BLaER1 (cell line): ENCODE measurements around the gene IGF1R.
A peak's percentile ranks its signal among the peaks of the same experiment; 100 is the strongest.

ENCODE experiments used
- H3K27ac ChIP-seq: shearing (Covaris generic); formaldehyde crosslinking; 2 replicates; pipeline ENCODE4 v1.8.1; 2022
- H3K27me3 ChIP-seq: shearing (Covaris generic); formaldehyde crosslinking; 2 replicates; pipeline ENCODE4 v1.8.1; 2022
- H3K36me3 ChIP-seq: shearing (Covaris generic); formaldehyde crosslinking; 2 replicates; pipeline ENCODE4 v1.8.1; 2022
- H3K4me1 ChIP-seq: shearing (Covaris generic); formaldehyde crosslinking; 2 replicates; pipeline ENCODE4 v1.8.1; 2022
- H3K4me2 ChIP-seq: shearing (Covaris generic); formaldehyde crosslinking; 2 replicates; pipeline ENCODE4 v1.8.1; 2022
- H3K4me3 ChIP-seq: shearing (Covaris generic); formaldehyde crosslinking; 2 replicates; pipeline ENCODE4 v1.8.1; 2022
- H3K9ac ChIP-seq: shearing (Covaris generic); formaldehyde crosslinking; 2 replicates; pipeline ENCODE4 v1.8.1; 2022
- H3K9me3 ChIP-seq: shearing (Covaris generic); formaldehyde crosslinking; 2 replicates; pipeline ENCODE4 v1.8.1; 2022
- H4K20me1 ChIP-seq: shearing (Covaris generic); formaldehyde crosslinking; 2 replicates; pipeline ENCODE4 v1.8.1; 2022
- Cebpa-rat ChIP-seq: shearing (Covaris generic); IDR thresholded peaks from 2 replicates; pipeline ENCODE4 v1.8.1; 2022

The IGF1R gene

DNA sequence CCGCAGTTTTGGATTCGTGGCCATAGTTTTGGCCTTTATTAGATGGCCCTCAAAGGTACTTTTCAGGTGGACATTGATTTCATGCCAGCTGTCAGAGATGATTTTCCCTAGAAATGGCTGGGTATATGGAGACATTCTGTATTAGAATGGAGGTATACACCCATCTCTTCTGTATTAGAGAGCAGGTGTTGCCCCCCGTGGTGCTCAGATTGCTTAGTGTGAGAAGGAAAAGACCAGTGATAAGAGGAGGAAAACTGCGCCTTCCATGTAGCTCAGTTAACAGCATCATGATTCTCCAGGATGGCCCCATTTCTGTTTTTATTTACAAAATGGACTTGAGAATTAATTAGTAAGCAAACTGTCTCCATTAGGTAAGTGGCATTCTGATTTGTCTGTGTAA is 145.9 kb downstream of the IGF1R start:
- no peak for TF ChIP-seq Cebpa-rat
- peaks cover 71% of the 10 kb centered on the region for H3K4me1 ChIP-seq
- peaks cover 100% of the 10 kb centered on the region for H4K20me1 ChIP-seq

DNA sequence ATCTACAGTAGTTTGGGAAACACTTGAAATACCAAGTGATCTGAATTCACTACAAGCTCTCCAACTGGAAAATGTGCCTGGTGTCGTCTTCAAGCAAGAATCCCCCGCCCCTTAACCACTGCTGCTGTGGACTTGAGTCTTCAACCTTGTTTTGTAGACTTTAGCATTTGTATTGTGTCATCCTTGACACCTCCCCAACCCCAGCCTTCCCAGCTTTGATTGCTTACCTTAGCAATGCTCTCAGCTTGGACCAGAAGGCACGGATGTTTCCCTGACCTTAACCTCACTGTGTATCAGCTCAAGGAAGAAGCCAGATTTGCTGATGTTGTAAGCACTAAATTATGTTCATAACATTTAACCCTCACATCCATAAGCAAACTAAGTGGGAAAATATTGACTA is 146.4 kb downstream of the IGF1R start:
- Histone ChIP-seq H3K27ac (no peak overlapping the region), H4K20me1 (peaks cover 100% of the 10 kb centered on the region), H3K9me3 (no peaks in the 10 kb centered on the region), H3K9ac (no peak overlapping the region), H3K4me1 (peaks cover 75% of the 10 kb centered on the region), H3K27me3 (no peaks in the 10 kb centered on the region), H3K4me2 (no peak overlapping the region), H3K4me3 (no peak overlapping the region), H3K36me3 (0 out of 2 replicates have a peak, but pooled peaks cover 5% of the 10 kb centered on the region)
- TF ChIP-seq Cebpa-rat, result no peak

More for the DNA sequence above, 145.9 kb downstream of the IGF1R start:
- Histone ChIP-seq H3K4me3 (no peak overlapping the region), H3K27ac (no peak overlapping the region), H3K4me2 (no peak overlapping the region), H3K9ac (no peak overlapping the region), H3K36me3 (0 out of 2 replicates have a peak, but pooled peaks cover 5% of the 10 kb centered on the region), H3K27me3 (no peaks in the 10 kb centered on the region), H3K9me3 (no peaks in the 10 kb centered on the region)

DNA sequence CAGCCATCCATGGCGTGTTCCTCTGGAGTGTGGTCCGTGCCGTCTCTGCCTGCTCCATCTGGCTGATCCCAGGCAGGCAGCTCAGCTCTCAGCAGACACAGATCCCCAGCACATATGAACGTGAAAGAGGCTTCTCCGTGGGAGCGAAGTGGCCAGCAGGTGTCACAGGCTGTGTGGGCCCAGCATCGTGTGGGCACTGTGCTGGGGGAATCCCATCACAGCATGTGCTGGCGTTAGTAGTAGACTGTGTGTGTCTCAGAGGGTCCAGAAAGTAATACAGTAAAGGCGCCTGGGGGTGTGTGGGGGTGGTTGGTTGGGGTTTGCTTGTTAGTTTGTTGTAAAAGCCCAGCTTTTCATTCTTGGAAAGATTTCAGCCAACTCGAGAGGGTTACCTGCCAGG is 147.6 kb downstream of the IGF1R start:
- Histone ChIP-seq H3K27me3 (no peaks in the 10 kb centered on the region), H3K4me2 (no peak overlapping the region), H3K36me3 (0 out of 2 replicates have a peak, but pooled peaks cover 5% of the 10 kb centered on the region), H3K4me1 (peaks cover 75% of the 10 kb centered on the region), H3K27ac (no peak overlapping the region), H3K9me3 (no peaks in the 10 kb centered on the region), H4K20me1 (peaks cover 100% of the 10 kb centered on the region), H3K4me3 (no peak overlapping the region), H3K9ac (no peak overlapping the region)
- no peak for TF ChIP-seq Cebpa-rat

DNA sequence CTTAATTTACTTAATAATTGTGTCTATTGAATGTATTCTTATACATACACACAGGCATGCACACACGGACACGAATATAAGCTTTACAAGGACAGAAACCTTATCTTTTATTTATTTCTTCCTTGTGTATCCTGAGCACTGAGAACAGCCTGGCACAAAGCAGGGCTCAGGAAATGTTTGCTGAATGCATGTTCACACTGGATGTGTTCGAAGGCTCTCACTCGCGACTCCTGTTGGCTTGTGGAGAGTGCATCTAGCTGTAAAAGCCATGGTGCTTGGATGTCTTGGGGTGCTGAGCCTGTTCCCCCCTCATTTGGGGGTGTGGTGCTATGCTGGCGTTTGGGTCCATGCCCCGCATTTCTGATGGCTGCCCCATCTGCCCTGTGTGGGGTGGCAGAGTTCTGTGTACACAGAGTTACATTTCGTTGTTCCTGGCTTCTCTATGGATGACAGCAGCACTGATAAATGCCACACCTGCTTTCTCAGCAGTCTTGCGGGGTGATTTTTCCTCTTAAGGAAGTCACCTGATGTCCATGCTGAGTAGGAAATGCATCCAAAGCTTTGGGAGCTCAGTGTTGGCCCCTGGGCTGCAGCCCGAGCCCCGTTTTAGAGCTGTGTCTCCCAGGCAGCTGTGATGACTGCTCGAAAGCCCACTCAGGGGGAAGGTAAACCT is 148.5 kb downstream of the IGF1R start:
- no peak for TF ChIP-seq Cebpa-rat
- H3K4me1 ChIP-seq, result peaks cover 76% of the 10 kb centered on the region
- no peak overlapping the region for H3K4me2 ChIP-seq

DNA sequence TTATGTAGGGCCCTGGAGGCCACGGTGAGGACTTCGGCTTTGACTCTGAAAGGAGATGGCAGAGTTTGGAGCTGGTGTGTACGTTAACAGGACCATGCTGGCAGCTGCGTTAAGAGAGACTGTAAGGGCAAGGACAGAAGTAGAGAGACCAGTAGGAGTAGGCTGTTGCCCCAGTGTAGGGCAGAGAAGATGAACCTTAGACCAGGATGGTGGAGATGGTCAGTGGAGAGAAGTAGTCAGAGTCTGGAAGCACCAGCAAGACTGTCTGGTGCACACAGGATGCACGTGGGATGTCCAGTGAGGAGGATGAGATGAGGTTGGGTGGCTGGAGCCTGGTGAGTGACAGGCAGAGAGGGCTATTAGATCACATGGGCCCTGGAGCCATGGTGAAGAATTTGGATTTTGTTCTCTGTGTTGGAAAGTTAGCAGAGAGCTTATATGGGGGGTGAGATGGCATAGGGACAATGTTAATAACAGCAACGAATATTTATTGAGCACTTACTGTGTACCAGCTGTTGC is 150.1 kb downstream of the IGF1R start:
- TF ChIP-seq Cebpa-rat, result no peak
- H3K4me2 ChIP-seq, result peak overlapping the region; percentile 20; the same call in 1 of the 2 replicates
- H3K36me3 ChIP-seq, result 0 out of 2 replicates have a peak, but pooled peaks cover 5% of the 10 kb centered on the region
- peaks cover 64% of the 10 kb centered on the region for H3K4me1 ChIP-seq
- no peaks in the 10 kb centered on the region for H3K27me3 ChIP-seq
- H3K9me3 ChIP-seq, result no peaks in the 10 kb centered on the region
- peaks cover 100% of the 10 kb centered on the region for H4K20me1 ChIP-seq
- no peak overlapping the region for H3K4me3 ChIP-seq
- H3K9ac ChIP-seq, result no peak overlapping the region
- no peak overlapping the region for H3K27ac ChIP-seq

More for the DNA sequence above, 148.5 kb downstream of the IGF1R start:
- no peaks in the 10 kb centered on the region for H3K27me3 ChIP-seq
- no peak overlapping the region for H3K9ac ChIP-seq
- no peak overlapping the region for H3K4me3 ChIP-seq
- H3K9me3 ChIP-seq, result no peaks in the 10 kb centered on the region
- peaks cover 100% of the 10 kb centered on the region for H4K20me1 ChIP-seq
- H3K36me3 ChIP-seq, result 0 out of 2 replicates have a peak, but pooled peaks cover 5% of the 10 kb centered on the region
- H3K27ac ChIP-seq, result no peak overlapping the region

DNA sequence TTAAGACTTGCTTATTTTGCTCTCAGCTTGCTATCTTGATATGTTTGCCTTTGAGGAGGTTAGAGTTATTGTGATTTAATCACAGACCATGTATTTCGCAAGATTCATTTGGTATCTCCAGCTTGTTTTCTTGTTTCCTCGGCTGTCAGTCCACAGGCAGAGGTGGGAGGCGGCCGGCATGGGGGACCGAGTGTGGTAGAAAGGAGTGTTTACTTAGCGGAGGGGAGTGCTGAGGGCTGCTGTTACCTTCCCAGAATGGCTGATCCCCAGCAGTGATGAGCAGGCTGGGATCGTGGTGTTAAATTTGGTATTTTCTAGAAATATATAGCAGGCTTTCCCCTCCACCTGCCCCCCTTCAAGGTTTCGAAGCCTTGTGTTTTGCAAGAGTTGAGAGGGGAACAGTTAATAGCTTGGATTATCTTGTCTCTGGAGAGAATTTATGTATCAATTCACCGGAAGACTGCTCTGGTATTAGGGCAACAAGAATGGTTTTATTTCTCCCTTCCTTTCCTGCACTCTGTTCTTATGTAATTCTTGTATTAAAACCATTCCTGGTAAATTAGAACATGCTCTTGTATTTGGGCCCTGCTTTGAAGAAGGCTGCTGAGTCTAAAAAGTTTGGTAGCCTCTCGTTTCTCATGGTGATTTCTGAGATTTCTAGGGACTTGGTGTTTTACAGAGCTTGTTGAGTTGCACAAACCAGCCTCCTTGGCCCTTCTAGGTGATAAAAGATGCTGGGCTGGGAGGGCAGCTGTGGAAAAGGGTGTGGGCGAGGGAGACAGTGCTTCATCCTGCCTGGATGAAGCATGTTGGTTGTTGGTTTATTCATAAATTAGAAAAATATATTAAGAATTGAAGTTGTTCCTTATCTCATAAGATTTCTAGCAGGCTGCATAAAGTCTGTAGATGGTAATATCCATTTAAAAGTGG is 151.4 kb downstream of the IGF1R start:
- Histone ChIP-seq H3K9ac (peak overlapping the region; percentile 25; the same call in 1 of the 2 replicates), H4K20me1 (peaks cover 100% of the 10 kb centered on the region), H3K4me3 (no peak overlapping the region), H3K4me1 (peaks cover 56% of the 10 kb centered on the region), H3K4me2 (peak overlapping the region; percentile 78), H3K36me3 (peaks cover 5% of the 10 kb centered on the region; the same call in 1 of the 2 replicates), H3K27ac (peak overlapping the region; percentile 35; the same call in 1 of the 2 replicates), H3K9me3 (no peaks in the 10 kb centered on the region), H3K27me3 (no peaks in the 10 kb centered on the region)
- peak; percentile 64 for TF ChIP-seq Cebpa-rat

DNA sequence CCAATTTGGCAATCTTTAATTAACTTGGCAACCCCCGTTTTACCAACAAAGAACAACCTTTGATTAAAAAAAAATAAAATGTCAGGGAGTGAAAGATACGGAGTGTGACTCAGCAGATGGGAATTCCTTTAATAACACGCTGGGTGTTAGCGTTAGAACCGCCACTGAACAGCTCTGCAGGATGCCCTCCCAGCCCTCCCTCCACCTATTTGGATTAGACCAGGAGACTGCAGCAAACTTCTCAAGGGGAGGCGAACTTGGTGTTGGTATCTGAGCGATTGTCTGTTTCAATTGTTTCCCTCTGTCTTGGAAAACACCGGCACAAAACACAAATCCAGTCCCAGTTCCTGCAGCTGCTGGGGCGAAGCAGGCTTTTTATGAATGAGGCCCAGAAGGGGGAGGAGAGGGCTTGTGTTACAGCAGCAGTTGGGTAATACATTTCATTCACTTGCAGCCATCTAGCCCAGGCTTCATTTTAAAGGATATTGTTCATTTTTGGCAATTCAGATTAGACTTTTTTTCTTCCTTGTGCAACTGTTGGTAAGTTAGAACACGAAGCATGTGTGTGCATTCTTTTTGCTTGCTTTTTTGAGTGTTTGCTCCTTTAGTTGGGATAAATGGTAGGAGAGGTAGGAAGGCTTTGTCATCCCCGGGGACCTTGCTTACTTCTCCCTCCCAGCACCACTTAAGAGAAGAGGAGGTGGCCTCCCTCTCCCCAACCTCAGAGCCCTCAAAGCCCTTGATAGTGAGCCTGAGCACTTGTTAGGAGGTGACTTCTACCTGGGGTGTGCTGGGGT is 152.3 kb downstream of the IGF1R start:
- Histone ChIP-seq H3K27me3 (no peaks in the 10 kb centered on the region), H3K27ac (peak overlapping the region; percentile 79), H3K36me3 (peaks cover 5% of the 10 kb centered on the region; the same call in 1 of the 2 replicates), H3K4me2 (peak overlapping the region; percentile 78), H3K9me3 (no peaks in the 10 kb centered on the region), H3K4me3 (no peak overlapping the region), H3K4me1 (peaks cover 56% of the 10 kb centered on the region), H4K20me1 (peaks cover 100% of the 10 kb centered on the region), H3K9ac (peak overlapping the region; percentile 62)
- TF ChIP-seq Cebpa-rat, result peak; percentile 67; the same call in 1 of the 2 replicates

DNA sequence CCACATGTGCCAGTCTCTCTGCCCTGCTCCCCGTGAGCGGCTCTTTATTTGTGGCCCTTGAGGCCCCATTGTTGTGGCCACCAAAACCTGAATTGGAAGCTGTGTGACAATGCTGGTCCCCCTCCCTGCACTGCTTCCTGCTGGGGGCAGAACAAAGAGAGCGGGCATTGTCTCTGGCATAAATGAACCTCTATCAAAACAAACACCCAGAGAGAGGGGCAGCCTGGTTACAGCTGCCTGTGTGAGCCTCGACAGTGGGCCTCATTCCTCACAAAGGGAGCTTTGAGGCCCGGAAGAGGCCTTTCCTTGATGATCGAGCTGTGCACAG is 152.9 kb downstream of the IGF1R start:
- H3K9ac ChIP-seq, result peak overlapping the region; percentile 62
- H3K4me2 ChIP-seq, result peak overlapping the region; percentile 78
- no peak overlapping the region for H3K4me3 ChIP-seq

DNA sequence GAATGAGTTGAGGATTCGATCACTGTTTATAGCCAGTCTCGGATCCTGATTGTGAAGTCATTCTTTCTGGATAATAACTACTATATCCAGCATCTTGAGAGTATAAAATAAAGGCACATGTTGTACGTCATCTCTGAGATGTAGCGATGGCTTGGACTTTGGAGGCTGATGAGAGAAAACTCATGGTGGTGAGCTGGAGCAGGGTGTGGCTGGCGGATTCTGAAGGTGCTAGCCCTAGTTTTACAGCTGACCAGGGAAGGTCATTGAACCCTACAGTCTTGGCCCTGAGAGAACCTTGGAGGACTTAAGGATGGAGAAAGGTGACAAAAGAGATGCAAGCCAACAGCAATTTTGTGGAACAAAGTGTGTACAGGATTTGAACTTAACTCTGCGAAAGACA is 153.8 kb downstream of the IGF1R start:
- no peak overlapping the region for H3K9ac ChIP-seq
- peaks cover 100% of the 10 kb centered on the region for H4K20me1 ChIP-seq
- peaks cover 3% of the 10 kb centered on the region; the same call in 1 of the 2 replicates for H3K9me3 ChIP-seq
- H3K27ac ChIP-seq, result no peak overlapping the region
- peaks cover 56% of the 10 kb centered on the region for H3K4me1 ChIP-seq
- H3K36me3 ChIP-seq, result peaks cover 5% of the 10 kb centered on the region; the same call in 1 of the 2 replicates
- H3K27me3 ChIP-seq, result no peaks in the 10 kb centered on the region
- no peak for TF ChIP-seq Cebpa-rat
- H3K4me2 ChIP-seq, result peak overlapping the region; percentile 78; the same call in 1 of the 2 replicates
- H3K4me3 ChIP-seq, result no peak overlapping the region

More for the DNA sequence above, 152.9 kb downstream of the IGF1R start:
- peaks cover 56% of the 10 kb centered on the region for H3K4me1 ChIP-seq
- H4K20me1 ChIP-seq, result peaks cover 100% of the 10 kb centered on the region
- peak overlapping the region; percentile 79 for H3K27ac ChIP-seq
- no peak for TF ChIP-seq Cebpa-rat
- no peaks in the 10 kb centered on the region for H3K9me3 ChIP-seq
- H3K36me3 ChIP-seq, result peaks cover 8% of the 10 kb centered on the region; the same call in 1 of the 2 replicates
- no peaks in the 10 kb centered on the region for H3K27me3 ChIP-seq
